Testis (tissue), 2 donors: ENCODE results near the gene SELENOW.

Experiments used
- CTCF ChIP-seq, 3 experiments: fragments of 450-650 bp in 2 of 3; fragments of 200-600 bp in 1 of 3; sonication (generic) in 1 of 3; IDR thresholded peaks; one replicate each; pipeline ENCODE4 v1.5.1; 2016 to 2019; ENCODE audit warnings: antibody characterized with exemption in 3 of 3, mild to moderate bottlenecking in 2 of 3, moderate library complexity in 1 of 3
- POLR2A ChIP-seq: fragments of 450-650 bp; IDR thresholded peaks from one replicate; pipeline ENCODE4 v1.6.1; 2017; ENCODE audit warnings: antibody characterized with exemption, mild to moderate bottlenecking, moderate library complexity

GRCh38 chr19:47755762-47756626, 22.5 kb upstream of the SELENOW start:
- TF ChIP-seq POLR2A (no peak), CTCF (IDR thresholded peaks at IDR 0.05) (no peak)
